Measurements from ENCODE around the gene NPDC1.

Gene NPDC1

DNA sequence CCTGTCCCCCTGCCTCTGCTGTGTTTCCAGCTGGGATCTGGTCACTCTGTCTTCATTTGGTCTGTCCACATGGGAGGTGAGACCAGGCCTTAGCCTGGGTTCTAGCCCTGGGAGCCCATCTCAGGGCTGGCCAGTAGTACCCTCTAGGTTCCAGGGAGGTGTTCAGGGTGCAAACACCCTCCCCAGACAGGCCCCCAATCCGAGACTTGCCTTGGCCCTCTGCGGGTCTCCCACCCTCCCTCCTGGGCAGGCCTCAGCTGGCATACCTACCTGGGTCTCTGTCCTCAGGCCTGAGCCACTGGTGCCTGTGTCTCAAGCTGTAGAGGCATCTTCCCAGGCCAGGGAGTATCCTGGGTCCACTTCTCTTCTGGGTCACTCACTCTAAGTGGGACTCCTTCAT lies 25.3 kb upstream of the NPDC1 start:
- H3K9ac ChIP-seq (ENCODE audit: low read depth, low read length): peak overlapping the region; percentile 71
- peaks cover 15% of the 10 kb centered on the region for H3K4me1 ChIP-seq (ENCODE audit: control insufficient read depth, insufficient read depth, low read length)
- H3K4me3 ChIP-seq (ENCODE audit: low read length): peak overlapping the region; percentile 76
- H3K9me3 ChIP-seq (replicated peaks; ENCODE audit: low read length): no peaks in the 10 kb centered on the region
- H3K36me3 ChIP-seq (ENCODE audit: insufficient read depth, low read length): no peaks in the 10 kb centered on the region
- peak overlapping the region; percentile 91 for H3K4me2 ChIP-seq (ENCODE audit: low read length)
- no peaks in the 10 kb centered on the region for H3K27me3 ChIP-seq (ENCODE audit: control insufficient read depth, insufficient read depth, low read length)

DNA sequence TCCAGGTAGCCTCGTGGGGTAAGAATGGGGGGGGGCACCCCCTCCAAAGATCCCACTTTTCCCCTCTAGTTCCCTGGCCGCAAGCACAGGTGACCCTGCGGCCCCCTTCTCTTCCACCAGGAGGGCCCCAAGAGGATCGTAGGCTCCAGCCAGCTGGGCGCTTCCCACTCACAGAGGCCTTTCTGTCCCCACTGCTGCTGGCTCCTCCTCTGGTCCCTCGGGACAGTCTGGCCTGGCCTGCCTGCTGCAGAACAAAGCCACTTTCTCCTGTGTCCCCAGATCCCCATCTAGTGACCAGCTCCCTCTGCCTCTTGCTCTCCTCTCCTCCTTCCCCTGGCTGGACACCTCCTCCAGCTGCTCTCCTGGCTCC lies 24.9 kb upstream of the NPDC1 start:
- peak overlapping the region; percentile 71 for H3K9ac ChIP-seq (ENCODE audit: low read depth, low read length)
- H3K4me1 ChIP-seq (ENCODE audit: control insufficient read depth, insufficient read depth, low read length): peaks cover 15% of the 10 kb centered on the region

DNA sequence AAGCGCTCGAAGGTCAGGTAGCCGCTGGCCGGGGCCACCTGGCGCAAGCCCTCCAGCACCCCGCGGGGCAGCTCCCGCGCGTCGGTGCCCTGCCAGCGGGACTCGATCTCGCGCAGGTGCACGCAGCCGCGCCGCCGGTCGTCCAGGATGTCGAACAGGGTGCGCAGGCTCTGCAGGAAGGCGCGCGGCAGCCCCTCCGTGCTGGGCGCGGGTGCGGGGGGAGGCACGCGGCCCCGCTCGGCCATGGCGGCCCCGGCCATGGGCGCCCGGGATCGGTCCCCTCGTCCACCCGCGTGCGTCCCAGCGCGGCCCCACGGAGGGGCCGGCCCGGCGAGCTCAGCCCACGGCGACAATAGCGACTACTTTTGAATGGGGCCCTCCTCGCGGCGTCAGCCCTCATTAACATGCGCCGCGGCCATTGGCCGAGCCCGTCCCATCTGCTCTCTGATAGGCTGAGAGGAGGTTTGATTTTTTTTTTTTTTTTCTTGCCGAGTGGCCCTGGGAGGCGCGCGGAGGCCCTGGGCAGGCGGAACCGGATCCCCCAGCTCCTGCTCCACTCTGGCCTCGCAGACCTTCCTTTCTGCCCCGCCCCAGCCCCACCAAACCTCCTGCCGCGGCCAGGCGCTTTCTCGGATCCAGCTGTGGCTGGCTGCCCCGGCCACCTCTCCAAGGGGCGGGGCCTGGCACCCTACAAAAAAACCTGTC lies 24.4 kb upstream of the NPDC1 start, which contains the start of gene SAPCD2:
TSS of gene SAPCD2 (minus strand) at position 357 of the 705 bp plus-strand sequence. CDS start at position 260, 97 bp downstream.
- peak within 1 kb of the TSS; percentile 91 for H3K4me2 ChIP-seq (ENCODE audit: low read length)
- H3K4me3 ChIP-seq (ENCODE audit: low read length): peak within 1 kb of the TSS; percentile 76
- no peaks in the 10 kb centered on the region for H3K9me3 ChIP-seq (replicated peaks; ENCODE audit: low read length)
- H3K9ac ChIP-seq (ENCODE audit: low read depth, low read length): peak within 1 kb of the TSS; percentile 71
- no peaks in the 10 kb centered on the region for H3K27me3 ChIP-seq (ENCODE audit: control insufficient read depth, insufficient read depth, low read length)
- H3K4me1 ChIP-seq (ENCODE audit: control insufficient read depth, insufficient read depth, low read length): peaks cover 15% of the 10 kb centered on the region
- H3K36me3 ChIP-seq (ENCODE audit: insufficient read depth, low read length): no peaks in the 10 kb centered on the region

More for the DNA sequence above, 24.9 kb upstream of the NPDC1 start:
- no peaks in the 10 kb centered on the region for H3K27me3 ChIP-seq (ENCODE audit: control insufficient read depth, insufficient read depth, low read length)
- no peaks in the 10 kb centered on the region for H3K36me3 ChIP-seq (ENCODE audit: insufficient read depth, low read length)
- H3K4me2 ChIP-seq (ENCODE audit: low read length): peak overlapping the region; percentile 91
- no peaks in the 10 kb centered on the region for H3K9me3 ChIP-seq (replicated peaks; ENCODE audit: low read length)
- H3K4me3 ChIP-seq (ENCODE audit: low read length): peak overlapping the region; percentile 76

DNA sequence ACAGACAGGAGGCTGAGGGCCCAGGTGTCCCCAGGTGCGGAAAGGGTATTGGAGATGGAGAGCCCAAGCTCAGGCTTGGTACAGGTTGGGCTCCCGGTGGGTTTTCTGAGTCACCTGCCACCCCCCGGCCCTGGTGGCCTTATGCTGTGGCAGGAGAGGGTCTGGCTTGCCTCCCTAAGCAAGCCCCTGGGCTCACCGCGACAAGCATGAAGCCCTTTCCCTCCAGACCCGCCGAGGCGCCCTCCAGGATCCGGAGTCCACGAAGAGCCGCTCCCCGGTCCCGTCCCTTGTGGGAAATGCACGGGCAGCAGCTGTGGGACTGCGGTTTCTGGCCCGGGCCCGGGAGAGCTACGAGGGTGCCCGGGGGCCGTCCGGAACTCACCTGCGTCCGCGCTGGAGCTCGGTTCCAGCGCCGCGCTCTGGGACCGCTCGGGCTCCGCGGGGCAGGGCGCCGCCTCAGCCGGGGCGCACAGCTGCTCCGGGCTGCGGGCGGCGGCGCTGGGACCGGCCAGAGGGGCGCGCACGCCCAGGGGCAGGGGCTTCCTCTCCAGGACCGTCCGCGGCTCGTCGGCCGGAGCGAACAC lies 23.6 kb upstream of the NPDC1 start:
- H3K4me2 ChIP-seq (ENCODE audit: low read length): peak overlapping the region; percentile 91
- peak overlapping the region; percentile 21 for H3K9ac ChIP-seq (ENCODE audit: low read depth, low read length)
- H3K36me3 ChIP-seq (ENCODE audit: insufficient read depth, low read length): no peaks in the 10 kb centered on the region
- H3K9me3 ChIP-seq (replicated peaks; ENCODE audit: low read length): no peaks in the 10 kb centered on the region
- H3K4me3 ChIP-seq (ENCODE audit: low read length): peak overlapping the region; percentile 76
- H3K27me3 ChIP-seq (ENCODE audit: control insufficient read depth, insufficient read depth, low read length): no peaks in the 10 kb centered on the region
- peaks cover 15% of the 10 kb centered on the region for H3K4me1 ChIP-seq (ENCODE audit: control insufficient read depth, insufficient read depth, low read length)

DNA sequence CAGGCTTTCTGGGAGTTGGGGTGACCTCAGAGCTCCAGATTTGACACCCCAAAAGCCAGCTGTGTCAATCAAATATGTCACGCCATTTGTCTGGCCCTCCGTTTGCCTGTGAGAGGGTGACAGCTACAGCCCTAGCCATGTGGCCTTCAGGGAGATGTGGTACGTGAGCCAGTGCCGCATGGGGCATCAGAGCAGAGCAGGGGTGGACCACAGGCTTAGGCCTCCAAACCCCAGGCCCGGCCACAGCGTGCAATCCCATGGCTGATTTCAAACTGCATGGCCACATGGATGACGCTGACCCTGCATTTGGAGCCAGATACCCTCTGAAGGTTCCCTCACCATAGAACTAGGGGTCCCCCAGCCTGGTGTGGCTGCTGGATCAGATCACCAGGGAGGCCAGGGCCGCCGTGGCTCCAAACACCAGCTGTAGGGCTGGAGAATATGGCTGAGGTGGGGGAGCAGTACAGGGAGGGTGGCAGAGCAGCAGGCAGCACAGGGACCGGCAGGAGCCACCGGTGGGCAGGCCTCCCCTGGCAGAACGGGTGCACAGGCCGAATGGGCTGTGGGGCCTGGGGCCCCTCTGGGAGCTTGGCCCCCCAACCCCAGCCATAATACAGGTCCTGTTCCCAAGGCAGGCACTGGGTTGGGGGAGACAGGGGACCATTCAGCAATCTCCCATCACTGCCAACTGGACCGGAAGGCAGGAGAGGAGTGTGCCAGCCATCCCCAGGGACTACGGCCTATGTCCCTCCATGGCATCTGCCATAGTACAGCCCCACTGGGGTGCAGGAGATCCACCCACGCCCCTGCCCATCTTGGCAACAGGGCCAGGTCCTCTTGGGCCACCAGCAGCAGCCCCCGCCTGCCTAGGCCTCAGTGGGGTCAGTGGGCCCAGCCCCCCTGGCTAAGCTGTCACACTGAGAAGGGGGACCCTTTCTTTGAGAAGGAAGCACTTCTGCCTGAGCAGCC lies 22.8 kb upstream of the NPDC1 start:
- Histone ChIP-seq H3K4me3 (ENCODE audit: low read length) (peak overlapping the region; percentile 76), H3K27me3 (ENCODE audit: control insufficient read depth, insufficient read depth, low read length) (no peaks in the 10 kb centered on the region), H3K4me1 (ENCODE audit: control insufficient read depth, insufficient read depth, low read length) (peaks cover 15% of the 10 kb centered on the region), H3K9me3 (replicated peaks; ENCODE audit: low read length) (no peaks in the 10 kb centered on the region), H3K36me3 (ENCODE audit: insufficient read depth, low read length) (no peaks in the 10 kb centered on the region), H3K9ac (ENCODE audit: low read depth, low read length) (no peak overlapping the region), H3K4me2 (ENCODE audit: low read length) (peak overlapping the region; percentile 91)

DNA sequence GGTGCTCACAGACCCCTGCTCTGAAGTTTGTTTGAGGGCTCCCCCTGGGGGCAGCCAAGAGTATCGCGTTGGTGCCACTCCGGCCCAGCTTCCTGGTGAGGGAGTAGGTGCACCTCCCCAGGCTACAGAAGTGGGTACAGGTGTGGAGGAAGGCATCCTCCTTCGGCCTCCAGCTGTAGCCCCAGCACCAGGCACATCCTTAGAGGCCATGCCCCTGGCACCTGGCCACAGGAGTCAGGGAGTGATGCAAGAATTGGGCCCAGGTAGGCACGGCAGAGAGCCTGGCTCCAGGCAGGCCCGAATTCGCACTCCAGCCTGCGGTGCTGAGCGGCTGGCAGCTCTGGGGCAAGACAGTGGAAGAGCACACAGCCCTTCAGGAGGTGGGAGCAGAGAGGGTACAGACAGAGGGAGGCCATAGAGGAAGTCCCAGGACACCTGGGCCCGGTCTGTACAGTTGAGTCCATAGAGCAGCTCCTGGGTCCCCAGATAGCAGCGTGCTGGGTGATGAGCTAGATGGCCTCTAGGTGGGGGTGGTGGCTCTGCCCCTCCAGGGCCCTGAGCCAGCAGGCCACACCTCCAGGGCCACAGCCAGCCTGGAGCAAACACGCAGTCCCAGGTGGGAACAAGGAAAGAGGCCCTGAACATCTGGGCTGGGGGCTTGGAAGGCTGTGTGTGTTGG lies 22.0 kb upstream of the NPDC1 start:
- Histone ChIP-seq H3K4me3 (ENCODE audit: low read length) (no peak overlapping the region), H3K9ac (ENCODE audit: low read depth, low read length) (no peak overlapping the region), H3K27me3 (ENCODE audit: control insufficient read depth, insufficient read depth, low read length) (no peaks in the 10 kb centered on the region), H3K4me2 (ENCODE audit: low read length) (no peak overlapping the region), H3K36me3 (ENCODE audit: insufficient read depth, low read length) (no peaks in the 10 kb centered on the region), H3K4me1 (ENCODE audit: control insufficient read depth, insufficient read depth, low read length) (peaks cover 15% of the 10 kb centered on the region), H3K9me3 (replicated peaks; ENCODE audit: low read length) (no peaks in the 10 kb centered on the region)

DNA sequence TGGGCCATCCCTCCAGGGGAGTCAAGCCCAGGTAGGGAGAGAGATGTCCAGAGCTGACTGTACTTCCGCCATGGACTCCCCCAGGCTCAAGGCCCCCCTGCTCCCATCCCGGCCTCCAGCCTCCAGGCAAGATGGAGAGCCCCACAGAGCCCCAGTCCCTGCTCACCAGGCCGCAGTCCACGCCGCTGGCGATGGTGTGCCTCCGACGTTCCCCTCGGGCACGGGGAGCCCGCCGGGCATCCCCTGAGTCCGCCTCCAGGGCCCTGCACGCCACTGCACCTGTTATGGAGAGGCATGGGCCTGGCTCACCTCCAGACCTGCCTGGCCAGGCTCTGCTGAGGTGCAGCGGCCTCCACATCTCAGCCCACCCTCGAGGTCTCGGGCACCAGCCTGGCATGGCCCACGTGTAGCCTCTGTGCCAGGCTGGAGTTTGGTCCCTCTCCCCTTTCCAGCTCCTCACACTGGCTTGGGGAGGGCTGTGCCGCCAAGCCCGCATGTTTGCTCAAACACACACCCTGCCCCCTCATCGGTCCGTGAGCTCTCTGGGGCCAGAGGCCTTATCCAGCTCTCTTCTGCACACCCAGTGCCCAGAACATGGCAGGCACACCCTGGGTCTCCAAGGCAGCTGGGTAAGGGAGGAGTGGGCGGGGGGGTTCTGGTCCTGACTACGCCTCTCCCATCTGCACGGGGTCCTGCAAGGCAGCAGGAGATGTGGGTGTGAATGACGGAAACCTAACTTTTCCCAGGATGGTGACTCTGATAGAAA lies 20.3 kb upstream of the NPDC1 start:
- H3K9ac ChIP-seq (ENCODE audit: low read depth, low read length): no peak overlapping the region
- no peaks in the 10 kb centered on the region for H3K27me3 ChIP-seq (ENCODE audit: control insufficient read depth, insufficient read depth, low read length)
- H3K4me2 ChIP-seq (ENCODE audit: low read length): no peak overlapping the region
- no peaks in the 10 kb centered on the region for H3K9me3 ChIP-seq (replicated peaks; ENCODE audit: low read length)
- no peaks in the 10 kb centered on the region for H3K36me3 ChIP-seq (ENCODE audit: insufficient read depth, low read length)
- H3K4me1 ChIP-seq (ENCODE audit: control insufficient read depth, insufficient read depth, low read length): peaks cover 14% of the 10 kb centered on the region
- no peak overlapping the region for H3K4me3 ChIP-seq (ENCODE audit: low read length)

DNA sequence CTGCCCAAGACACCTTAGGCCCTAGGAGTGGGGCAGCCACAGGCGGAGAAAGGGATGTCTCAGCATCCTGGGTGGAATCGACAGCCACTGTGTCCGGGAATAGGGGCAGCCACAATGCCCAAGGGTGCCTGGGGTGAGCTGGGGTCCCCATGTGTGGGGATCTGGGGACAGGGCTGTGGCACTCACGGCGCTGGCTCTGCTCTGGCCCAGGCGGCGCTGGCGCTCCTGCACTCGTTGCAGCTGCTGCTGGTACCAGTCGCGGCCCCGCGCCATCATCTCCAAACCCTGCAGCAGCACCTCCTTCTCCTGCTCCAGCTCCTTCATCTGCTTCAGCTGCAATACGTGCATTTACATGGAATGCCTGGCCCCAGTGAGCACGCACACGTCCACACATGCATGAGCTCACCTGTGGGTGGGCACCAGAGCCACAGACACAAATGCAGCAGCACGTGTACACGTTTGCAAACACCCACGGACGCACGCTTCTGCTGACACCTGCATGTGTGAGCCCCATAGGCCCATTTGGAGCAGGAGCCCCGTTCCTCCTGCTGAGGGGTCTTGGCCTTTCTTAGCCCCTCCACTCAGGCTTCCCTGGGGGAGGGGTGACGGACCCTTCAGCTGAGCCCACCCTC lies 19.5 kb upstream of the NPDC1 start:
- no peaks in the 10 kb centered on the region for H3K9me3 ChIP-seq (replicated peaks; ENCODE audit: low read length)
- H3K4me2 ChIP-seq (ENCODE audit: low read length): no peak overlapping the region
- H3K36me3 ChIP-seq (ENCODE audit: insufficient read depth, low read length): no peaks in the 10 kb centered on the region
- H3K4me1 ChIP-seq (ENCODE audit: control insufficient read depth, insufficient read depth, low read length): peaks cover 7% of the 10 kb centered on the region
- H3K27me3 ChIP-seq (ENCODE audit: control insufficient read depth, insufficient read depth, low read length): no peaks in the 10 kb centered on the region
- H3K4me3 ChIP-seq (ENCODE audit: low read length): no peak overlapping the region
- H3K9ac ChIP-seq (ENCODE audit: low read depth, low read length): no peak overlapping the region

DNA sequence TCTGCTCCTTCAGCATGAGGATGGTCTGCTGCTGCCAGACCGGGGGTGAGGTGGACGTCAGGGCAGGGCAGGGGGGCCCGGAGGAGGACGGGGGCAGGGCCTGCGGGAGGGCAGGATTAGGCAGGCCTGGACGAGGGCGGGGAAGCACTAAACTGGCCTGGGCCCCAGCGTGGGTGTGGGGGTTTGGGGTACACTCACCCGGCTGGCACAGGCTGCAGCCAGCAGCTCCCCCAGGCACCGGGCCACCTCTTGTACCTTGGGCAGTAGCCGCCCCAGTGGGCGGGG lies 18.8 kb upstream of the NPDC1 start:
- Histone ChIP-seq H3K4me3 (ENCODE audit: low read length) (no peak overlapping the region), H3K27me3 (ENCODE audit: control insufficient read depth, insufficient read depth, low read length) (no peaks in the 10 kb centered on the region), H3K36me3 (ENCODE audit: insufficient read depth, low read length) (no peaks in the 10 kb centered on the region), H3K9ac (ENCODE audit: low read depth, low read length) (no peak overlapping the region), H3K4me1 (ENCODE audit: control insufficient read depth, insufficient read depth, low read length) (peaks cover 7% of the 10 kb centered on the region), H3K4me2 (ENCODE audit: low read length) (no peak overlapping the region), H3K9me3 (replicated peaks; ENCODE audit: low read length) (no peaks in the 10 kb centered on the region)

DNA sequence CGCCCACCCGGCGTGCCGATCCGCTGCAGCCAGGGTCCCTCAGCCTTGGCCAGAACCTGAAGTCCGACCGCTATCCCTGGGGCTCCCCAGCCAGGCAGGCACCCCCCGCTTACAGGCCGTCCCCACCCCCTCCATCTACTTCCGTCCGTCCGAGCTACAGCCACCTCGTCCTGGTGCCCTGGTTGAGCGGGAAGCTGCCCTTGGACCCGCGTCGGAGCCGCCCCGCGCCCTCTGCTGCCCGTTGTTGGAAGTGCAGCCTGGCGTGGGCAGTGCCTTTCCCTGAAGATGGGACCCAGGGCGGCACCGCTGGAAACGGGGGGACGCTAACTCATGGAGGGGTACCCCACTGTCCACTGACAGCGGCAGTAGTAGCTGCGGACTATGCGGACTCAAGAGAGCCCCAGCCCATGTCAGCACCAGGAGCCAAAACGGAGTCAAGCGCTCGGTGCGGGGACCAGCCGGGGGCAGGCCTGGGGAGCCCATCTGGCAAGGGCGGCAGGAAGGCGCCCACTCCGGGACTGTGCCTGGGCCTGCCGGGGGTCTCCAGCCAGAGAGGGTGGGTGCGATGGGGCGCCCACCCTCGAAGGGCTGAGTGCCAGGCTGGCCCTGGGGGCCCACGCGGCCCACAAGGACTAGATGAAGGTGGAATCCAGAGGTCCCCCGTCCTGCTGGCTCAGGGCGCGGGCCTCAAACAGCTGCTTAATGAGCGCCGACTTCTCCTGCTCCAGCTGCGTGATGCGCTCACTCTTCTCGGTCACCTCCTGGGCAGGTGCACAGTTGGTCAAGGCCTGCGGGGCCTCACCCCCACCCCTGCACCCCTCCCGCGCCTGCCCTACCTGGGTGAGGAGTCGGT lies 18.3 kb upstream of the NPDC1 start:
- H3K9me3 ChIP-seq (replicated peaks; ENCODE audit: low read length): no peaks in the 10 kb centered on the region
- no peak overlapping the region for H3K4me2 ChIP-seq (ENCODE audit: low read length)
- no peaks in the 10 kb centered on the region for H3K36me3 ChIP-seq (ENCODE audit: insufficient read depth, low read length)
- H3K27me3 ChIP-seq (ENCODE audit: control insufficient read depth, insufficient read depth, low read length): no peaks in the 10 kb centered on the region
- H3K4me1 ChIP-seq (ENCODE audit: control insufficient read depth, insufficient read depth, low read length): peaks cover 3% of the 10 kb centered on the region
- no peak overlapping the region for H3K4me3 ChIP-seq (ENCODE audit: low read length)
- no peak overlapping the region for H3K9ac ChIP-seq (ENCODE audit: low read depth, low read length)
